HS-27A (cell line): ENCODE measurements around the gene IPO11.
"Not testable (repeated sequence)": the region's sequence is repeated elsewhere in the genome, so short reads cannot be mapped to it uniquely, and the experiment has no call there.

Experiments used
- DNase-seq: peaks from one replicate; pipeline ENCODE4 v3.0.0-alpha.2; 2012; ENCODE audit warnings: low read depth, missing footprints

Gene IPO11

GRCh38 chr5:62450259-62450658 is 37.7 kb downstream of the IPO11 start:
- no peak for DNase-seq

- DNase-seq = no peak
Measured at GRCh38 chr5:62457071-62457470, 44.5 kb downstream of the IPO11 start.

GRCh38 chr5:62460578-62460983 is 48.0 kb downstream of the IPO11 start:
- DNase-seq = no peak

DNA sequence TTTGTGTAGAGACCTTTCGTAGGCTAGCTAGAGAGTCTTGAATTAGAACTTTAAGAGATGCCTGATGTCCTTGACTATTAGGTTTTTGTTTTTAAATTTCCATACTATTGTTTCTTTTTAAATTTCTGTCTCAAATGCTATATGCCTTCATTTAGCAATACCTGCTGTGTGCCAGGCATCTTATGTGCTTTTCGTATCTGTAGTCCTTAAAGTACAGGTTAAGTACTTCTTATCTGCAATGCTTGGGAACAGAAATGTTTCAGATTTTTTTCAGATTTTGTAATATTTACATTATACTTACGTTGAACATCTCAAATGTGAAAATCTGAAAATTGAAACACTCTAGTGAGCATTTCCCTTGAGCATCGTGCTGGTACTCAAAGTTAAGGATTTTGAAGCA is 49.0 kb downstream of the IPO11 start:
- no peak for DNase-seq

- no peak for DNase-seq
Measured at GRCh38 chr5:62465985-62466925, 53.7 kb downstream of the IPO11 start.

- DNase-seq = no peak
Measured at GRCh38 chr5:62473209-62473608, 60.6 kb downstream of the IPO11 start.

DNA sequence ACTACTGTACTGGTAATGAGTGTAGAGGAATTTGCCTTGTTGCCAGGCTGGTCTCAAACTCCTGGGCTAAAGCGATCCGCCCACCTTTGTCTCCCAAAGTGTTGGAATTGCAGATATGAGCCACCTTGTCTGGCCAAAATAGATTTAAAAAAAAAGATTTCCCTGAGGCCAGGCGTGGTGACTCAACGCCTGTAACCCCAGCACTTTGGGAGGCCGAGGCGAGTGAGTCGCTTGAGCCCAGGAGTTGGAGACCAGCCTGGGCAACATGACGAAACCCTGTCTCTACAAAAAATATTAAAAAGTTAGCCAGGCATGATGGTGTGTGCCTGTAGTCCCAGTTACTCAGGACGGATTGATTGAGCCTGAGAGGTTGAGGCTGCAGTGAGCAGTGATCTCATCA is 62.5 kb downstream of the IPO11 start:
- DNase-seq = peak; percentile 12

- no peak for DNase-seq
Measured at GRCh38 chr5:62477801-62478200, 65.2 kb downstream of the IPO11 start.

DNA sequence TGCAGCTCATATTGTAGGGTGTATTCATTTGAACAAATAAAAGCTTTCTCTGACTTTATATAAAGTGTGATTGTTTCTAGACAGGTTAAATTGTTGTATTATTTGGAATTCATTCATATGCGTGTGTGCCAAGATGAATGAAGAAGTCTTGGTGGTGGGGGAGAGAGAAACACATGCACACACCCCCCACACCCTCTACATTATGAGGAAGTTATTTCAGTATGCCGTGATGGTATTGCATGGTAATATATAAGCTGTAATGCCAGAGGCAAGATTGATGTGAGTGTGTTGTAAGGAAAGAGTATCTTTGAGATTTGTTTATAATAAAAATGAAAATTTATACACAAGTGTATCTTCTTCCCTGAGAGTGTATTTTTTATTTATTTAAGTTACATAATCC is 71.0 kb downstream of the IPO11 start:
- no peak for DNase-seq

- no peak for DNase-seq
Measured at GRCh38 chr5:62486672-62487071, 74.1 kb downstream of the IPO11 start.

GRCh38 chr5:62488531-62488930 is 76.0 kb downstream of the IPO11 start:
- DNase-seq = no peak

GRCh38 chr5:62489471-62489870 is 76.9 kb downstream of the IPO11 start:
- no peak for DNase-seq

DNA sequence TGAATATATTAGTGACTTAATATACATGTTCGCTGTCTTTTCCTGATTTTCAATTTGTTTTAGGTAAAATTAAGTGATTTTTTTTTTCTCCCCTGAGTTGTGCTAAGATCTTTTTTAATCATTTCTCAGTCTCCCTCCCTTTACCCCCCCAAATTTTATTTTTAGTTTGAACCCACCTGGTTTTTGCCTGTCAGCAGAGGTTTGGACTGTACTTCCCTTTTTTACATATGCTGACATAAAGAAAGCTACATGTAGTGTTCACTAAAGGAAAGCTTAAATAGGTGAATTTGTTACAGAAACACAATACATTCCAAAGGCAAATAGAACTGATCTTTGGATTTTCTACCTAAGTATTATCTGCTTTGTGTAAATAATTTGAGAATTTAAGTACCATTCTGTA is 82.2 kb downstream of the IPO11 start:
- DNase-seq = no peak

- DNase-seq = no peak
Measured at GRCh38 chr5:62496876-62497275, 84.3 kb downstream of the IPO11 start.

GRCh38 chr5:62498961-62499360 is 86.4 kb downstream of the IPO11 start:
- DNase-seq = no peak

- no peak for DNase-seq
Measured at GRCh38 chr5:62499756-62500155, 87.2 kb downstream of the IPO11 start.

- no peak for DNase-seq
Measured at GRCh38 chr5:62502456-62503101, 90.0 kb downstream of the IPO11 start.

- no peak for DNase-seq
Measured at GRCh38 chr5:62504129-62504528, 91.6 kb downstream of the IPO11 start.

DNA sequence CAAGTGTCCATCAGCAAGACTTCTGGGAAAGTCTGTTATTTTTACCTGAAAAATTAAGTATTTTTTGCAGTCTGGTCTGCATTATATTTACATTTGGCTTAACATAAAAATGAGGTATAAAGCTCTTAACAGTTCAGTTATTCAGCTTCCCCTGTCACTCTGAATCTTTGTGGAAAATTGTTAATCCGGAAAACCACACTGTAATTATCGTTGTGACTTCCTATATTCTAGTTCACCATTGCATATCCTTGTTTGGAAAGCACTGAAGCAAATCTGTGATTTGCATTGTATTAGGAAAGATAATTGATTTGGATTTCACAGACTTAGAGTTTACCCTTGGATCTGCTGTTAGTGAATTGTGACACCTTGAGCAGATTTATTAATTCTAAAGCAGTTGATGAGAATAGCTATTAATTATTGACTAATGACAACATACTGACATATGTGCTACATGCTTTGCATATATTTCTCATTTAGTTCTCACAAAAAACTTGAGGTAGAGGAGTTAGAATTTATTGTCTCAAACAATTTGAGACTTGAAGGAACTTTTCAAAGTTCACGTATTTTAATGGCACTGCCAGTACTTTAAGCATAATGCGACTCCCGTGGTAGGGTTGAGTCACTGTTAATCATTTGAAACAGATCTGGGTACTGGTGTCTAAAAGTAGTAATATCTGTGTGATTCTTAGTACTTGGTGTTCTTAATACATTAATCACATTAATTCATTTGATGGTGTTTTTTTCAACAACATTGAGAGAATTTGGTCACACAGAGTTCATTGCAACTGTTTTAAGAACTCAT is 94.3 kb downstream of the IPO11 start:
- DNase-seq = no peak

DNA sequence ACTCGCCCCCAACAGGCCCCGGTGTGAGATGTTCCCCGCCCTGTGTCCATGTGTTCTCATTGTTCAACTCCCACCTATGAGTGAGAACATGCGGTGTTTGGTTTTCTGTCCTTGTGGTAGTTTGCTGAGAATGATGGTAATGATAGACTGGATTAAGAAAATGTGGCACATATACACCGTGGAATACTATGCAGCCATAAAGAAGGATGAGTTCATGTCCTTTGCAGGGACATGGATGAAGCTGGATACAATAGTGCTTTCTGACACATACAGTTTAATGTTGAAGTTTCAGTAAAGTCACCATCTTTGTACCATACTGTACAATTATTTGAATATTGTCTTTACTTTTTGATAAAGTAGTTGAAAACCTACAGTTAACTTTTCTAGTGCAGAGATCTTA is 96.2 kb downstream of the IPO11 start:
- DNase-seq = not testable (repeated sequence)

GRCh38 chr5:62509806-62510205 is 97.2 kb downstream of the IPO11 start:
- no peak for DNase-seq

GRCh38 chr5:62513085-62513484 is 100.5 kb downstream of the IPO11 start:
- not testable (repeated sequence) for DNase-seq
